ENCODE data around the gene TMEM132D. TPM values are rescaled to one million over a fixed set of nuclear protein-coding genes. Genes with fewer than 3 reads are reported as not detected.

Gene TMEM132D
- total and polyA plus RNA-seq, 4 donors: 0.01 to 0.14 (median 0.08) TPM

DNA sequence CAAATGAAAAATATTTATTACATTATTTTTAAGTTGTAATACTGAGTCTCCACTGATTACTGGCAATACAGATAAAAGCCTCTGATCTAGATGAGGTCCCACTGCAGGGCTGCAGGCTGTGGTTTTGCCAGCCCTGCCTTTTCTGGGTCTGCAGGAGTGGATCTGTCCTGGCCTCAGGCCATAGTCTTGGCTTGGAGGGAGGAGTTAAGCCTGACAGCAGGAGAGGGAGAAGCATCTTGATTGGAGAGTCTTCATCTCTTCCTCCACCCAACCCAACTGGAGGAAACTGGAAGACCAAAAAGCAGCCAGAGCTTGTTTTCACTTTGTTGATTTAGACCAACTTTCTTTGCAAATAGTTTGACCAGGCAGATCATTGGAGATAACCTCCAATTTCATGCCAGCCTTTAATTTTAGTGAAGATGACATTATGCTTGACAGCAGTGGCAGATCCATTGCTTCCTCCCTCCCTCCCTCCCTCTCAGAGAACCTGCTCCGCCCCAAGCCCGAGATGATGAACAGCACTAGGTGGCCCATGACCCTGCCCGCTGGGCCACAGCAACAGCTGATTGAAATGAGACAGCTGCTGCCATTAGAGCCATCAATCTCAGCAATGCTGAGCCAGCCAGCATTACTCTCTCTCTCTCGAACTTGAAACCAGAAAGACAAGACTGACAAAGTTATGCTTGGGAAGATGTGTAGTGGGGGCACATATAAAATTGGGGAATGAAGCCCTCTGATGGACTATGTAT, 828.2 kb downstream of the TMEM132D start:
- no peaks in the 10 kb centered on the region for H3K4me1 ChIP-seq (ENCODE audit: control insufficient read depth in 4 of 4, insufficient read depth in 4 of 4, low read length in 3 of 4)
- H3K27ac ChIP-seq (ENCODE audit: low read depth in 1 of 2, low read length in 2 of 2): no peak overlapping the region
- DNase-seq (ENCODE audit: low spot score): no peak
- no peaks in the 10 kb centered on the region for H3K27me3 ChIP-seq (ENCODE audit: control insufficient read depth in 4 of 4, insufficient read depth in 4 of 4, low read length in 3 of 4)
- TF ChIP-seq, protein P1, sequence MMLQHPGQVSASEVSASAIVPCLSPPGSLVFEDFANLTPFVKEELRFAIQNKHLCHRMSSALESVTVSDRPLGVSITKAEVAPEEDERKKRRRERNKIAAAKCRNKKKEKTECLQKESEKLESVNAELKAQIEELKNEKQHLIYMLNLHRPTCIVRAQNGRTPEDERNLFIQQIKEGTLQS (IDR thresholded peaks at IDR 0.05): no peak
- TF ChIP-seq, protein P2, sequence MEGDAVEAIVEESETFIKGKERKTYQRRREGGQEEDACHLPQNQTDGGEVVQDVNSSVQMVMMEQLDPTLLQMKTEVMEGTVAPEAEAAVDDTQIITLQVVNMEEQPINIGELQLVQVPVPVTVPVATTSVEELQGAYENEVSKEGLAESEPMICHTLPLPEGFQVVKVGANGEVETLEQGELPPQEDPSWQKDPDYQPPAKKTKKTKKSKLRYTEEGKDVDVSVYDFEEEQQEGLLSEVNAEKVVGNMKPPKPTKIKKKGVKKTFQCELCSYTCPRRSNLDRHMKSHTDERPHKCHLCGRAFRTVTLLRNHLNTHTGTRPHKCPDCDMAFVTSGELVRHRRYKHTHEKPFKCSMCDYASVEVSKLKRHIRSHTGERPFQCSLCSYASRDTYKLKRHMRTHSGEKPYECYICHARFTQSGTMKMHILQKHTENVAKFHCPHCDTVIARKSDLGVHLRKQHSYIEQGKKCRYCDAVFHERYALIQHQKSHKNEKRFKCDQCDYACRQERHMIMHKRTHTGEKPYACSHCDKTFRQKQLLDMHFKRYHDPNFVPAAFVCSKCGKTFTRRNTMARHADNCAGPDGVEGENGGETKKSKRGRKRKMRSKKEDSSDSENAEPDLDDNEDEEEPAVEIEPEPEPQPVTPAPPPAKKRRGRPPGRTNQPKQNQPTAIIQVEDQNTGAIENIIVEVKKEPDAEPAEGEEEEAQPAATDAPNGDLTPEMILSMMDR (IDR thresholded peaks at IDR 0.05; ENCODE audit: low read depth, low read length, missing input control): no peak
- no peak for TF ChIP-seq RAD21 (IDR thresholded peaks at IDR 0.05)
- TF ChIP-seq TAF1 (conservative IDR thresholded peaks at IDR 0.05): no peak
- TF ChIP-seq FOXA1 (IDR thresholded peaks at IDR 0.05): no peak
- no peak for TF ChIP-seq HNF4A (conservative IDR thresholded peaks at IDR 0.05)
- 68% methylated on average over 4 of the region's 4 CpGs for WGBS
- no peak overlapping the region for H3K9ac ChIP-seq (ENCODE audit: low read depth in 1 of 2, low read length in 2 of 2)
- H3K4me3 ChIP-seq (ENCODE audit: low read depth in 1 of 3, low read length in 3 of 3): no peak overlapping the region
- H3K9me3 ChIP-seq (ENCODE audit: control insufficient read depth in 4 of 4, low read length in 3 of 4): no peaks in the 10 kb centered on the region
- no peaks in the 10 kb centered on the region for H3K36me3 ChIP-seq (ENCODE audit: control insufficient read depth in 4 of 4, insufficient read depth in 3 of 4, low read depth in 1 of 4, low read length in 3 of 4)

DNA sequence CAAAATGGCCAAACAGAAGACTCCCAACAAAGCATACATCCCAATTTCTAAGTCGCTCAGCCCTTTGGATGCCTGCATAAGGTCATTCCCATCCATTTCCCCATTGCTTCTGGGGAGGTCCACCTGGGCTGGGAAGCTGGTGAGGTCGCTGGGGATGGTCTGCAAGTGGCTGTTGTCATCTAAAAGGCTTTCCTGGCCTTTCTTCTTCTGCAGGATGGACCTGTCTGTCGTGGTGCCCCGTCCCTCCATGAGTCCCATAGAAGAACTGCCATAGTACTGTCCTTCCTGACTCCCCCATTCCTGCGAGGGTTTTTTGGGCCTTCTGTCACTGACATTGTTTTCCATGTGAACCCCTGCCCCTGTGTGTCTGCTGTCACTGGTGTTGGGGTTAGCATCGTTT, 829.4 kb downstream of the TMEM132D start:
- no peak overlapping the region for H3K27ac ChIP-seq (ENCODE audit: low read depth in 1 of 2, low read length in 2 of 2)
- no peak overlapping the region for H3K9ac ChIP-seq (ENCODE audit: low read depth in 1 of 2, low read length in 2 of 2)
- H3K9me3 ChIP-seq (ENCODE audit: control insufficient read depth in 4 of 4, low read length in 3 of 4): no peaks in the 10 kb centered on the region
- no peak for DNase-seq (ENCODE audit: low spot score)
- H3K36me3 ChIP-seq (ENCODE audit: control insufficient read depth in 4 of 4, insufficient read depth in 3 of 4, low read depth in 1 of 4, low read length in 3 of 4): no peaks in the 10 kb centered on the region
- WGBS: 84% methylated on average over 6 of the region's 6 CpGs
- H3K27me3 ChIP-seq (ENCODE audit: control insufficient read depth in 4 of 4, insufficient read depth in 4 of 4, low read length in 3 of 4): no peaks in the 10 kb centered on the region
- no peak overlapping the region for H3K4me3 ChIP-seq (ENCODE audit: low read depth in 1 of 3, low read length in 3 of 3)
- no peak for TF ChIP-seq RXRA (IDR thresholded peaks at IDR 0.05)
- no peak for TF ChIP-seq SP1 (IDR thresholded peaks at IDR 0.05)
- no peak for TF ChIP-seq TAF1 (conservative IDR thresholded peaks at IDR 0.05)
- TF ChIP-seq, protein P3, sequence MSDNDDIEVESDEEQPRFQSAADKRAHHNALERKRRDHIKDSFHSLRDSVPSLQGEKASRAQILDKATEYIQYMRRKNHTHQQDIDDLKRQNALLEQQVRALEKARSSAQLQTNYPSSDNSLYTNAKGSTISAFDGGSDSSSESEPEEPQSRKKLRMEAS (IDR thresholded peaks at IDR 0.05): no peak
- TF ChIP-seq YY1 (IDR thresholded peaks at IDR 0.05): no peak
- TF ChIP-seq JUND (IDR thresholded peaks at IDR 0.05): no peak
- TF ChIP-seq, protein P4, sequence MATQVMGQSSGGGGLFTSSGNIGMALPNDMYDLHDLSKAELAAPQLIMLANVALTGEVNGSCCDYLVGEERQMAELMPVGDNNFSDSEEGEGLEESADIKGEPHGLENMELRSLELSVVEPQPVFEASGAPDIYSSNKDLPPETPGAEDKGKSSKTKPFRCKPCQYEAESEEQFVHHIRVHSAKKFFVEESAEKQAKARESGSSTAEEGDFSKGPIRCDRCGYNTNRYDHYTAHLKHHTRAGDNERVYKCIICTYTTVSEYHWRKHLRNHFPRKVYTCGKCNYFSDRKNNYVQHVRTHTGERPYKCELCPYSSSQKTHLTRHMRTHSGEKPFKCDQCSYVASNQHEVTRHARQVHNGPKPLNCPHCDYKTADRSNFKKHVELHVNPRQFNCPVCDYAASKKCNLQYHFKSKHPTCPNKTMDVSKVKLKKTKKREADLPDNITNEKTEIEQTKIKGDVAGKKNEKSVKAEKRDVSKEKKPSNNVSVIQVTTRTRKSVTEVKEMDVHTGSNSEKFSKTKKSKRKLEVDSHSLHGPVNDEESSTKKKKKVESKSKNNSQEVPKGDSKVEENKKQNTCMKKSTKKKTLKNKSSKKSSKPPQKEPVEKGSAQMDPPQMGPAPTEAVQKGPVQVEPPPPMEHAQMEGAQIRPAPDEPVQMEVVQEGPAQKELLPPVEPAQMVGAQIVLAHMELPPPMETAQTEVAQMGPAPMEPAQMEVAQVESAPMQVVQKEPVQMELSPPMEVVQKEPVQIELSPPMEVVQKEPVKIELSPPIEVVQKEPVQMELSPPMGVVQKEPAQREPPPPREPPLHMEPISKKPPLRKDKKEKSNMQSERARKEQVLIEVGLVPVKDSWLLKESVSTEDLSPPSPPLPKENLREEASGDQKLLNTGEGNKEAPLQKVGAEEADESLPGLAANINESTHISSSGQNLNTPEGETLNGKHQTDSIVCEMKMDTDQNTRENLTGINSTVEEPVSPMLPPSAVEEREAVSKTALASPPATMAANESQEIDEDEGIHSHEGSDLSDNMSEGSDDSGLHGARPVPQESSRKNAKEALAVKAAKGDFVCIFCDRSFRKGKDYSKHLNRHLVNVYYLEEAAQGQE (IDR thresholded peaks at IDR 0.05): no peak
- no peak for TF ChIP-seq HNF4A (conservative IDR thresholded peaks at IDR 0.05)
- TF ChIP-seq FOXA2 (IDR thresholded peaks at IDR 0.05): no peak
- no peak for TF ChIP-seq FOXA1 (IDR thresholded peaks at IDR 0.05)
- no peak for TF ChIP-seq HNF4G (IDR thresholded peaks at IDR 0.05)
- no peak for TF ChIP-seq RAD21 (IDR thresholded peaks at IDR 0.05)
- TF ChIP-seq, protein P5, sequence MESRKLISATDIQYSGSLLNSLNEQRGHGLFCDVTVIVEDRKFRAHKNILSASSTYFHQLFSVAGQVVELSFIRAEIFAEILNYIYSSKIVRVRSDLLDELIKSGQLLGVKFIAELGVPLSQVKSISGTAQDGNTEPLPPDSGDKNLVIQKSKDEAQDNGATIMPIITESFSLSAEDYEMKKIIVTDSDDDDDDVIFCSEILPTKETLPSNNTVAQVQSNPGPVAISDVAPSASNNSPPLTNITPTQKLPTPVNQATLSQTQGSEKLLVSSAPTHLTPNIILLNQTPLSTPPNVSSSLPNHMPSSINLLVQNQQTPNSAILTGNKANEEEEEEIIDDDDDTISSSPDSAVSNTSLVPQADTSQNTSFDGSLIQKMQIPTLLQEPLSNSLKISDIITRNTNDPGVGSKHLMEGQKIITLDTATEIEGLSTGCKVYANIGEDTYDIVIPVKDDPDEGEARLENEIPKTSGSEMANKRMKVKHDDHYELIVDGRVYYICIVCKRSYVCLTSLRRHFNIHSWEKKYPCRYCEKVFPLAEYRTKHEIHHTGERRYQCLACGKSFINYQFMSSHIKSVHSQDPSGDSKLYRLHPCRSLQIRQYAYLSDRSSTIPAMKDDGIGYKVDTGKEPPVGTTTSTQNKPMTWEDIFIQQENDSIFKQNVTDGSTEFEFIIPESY (IDR thresholded peaks at IDR 0.05): no peak
- TF ChIP-seq NR2F2 (IDR thresholded peaks at IDR 0.05): no peak
- TF ChIP-seq EGR1 (IDR thresholded peaks at IDR 0.05; ENCODE audit: low read depth in 2 of 2): no peak
- TF ChIP-seq, protein P1 (IDR thresholded peaks at IDR 0.05): no peak
- TF ChIP-seq, protein P2 (IDR thresholded peaks at IDR 0.05; ENCODE audit: low read depth, low read length, missing input control): no peak
- TF ChIP-seq GABPA (IDR thresholded peaks at IDR 0.05 in 1 of 2, conservative IDR thresholded peaks at IDR 0.05 in 1 of 2): no peak
- no peaks in the 10 kb centered on the region for H3K4me1 ChIP-seq (ENCODE audit: control insufficient read depth in 4 of 4, insufficient read depth in 4 of 4, low read length in 3 of 4)

Measured in liver (tissue), 9 donors.